ENCODE data around the gene PRDM7. TPM values are rescaled to one million over a fixed set of nuclear protein-coding genes. Genes with fewer than 3 reads are reported as not detected.
"Not testable (repeated sequence)": the region's sequence is repeated elsewhere in the genome, so short reads cannot be mapped to it uniquely, and the experiment has no call there.

Gene PRDM7
- total RNA-seq, 1 experiment from 2014 or later = not detected

DNA sequence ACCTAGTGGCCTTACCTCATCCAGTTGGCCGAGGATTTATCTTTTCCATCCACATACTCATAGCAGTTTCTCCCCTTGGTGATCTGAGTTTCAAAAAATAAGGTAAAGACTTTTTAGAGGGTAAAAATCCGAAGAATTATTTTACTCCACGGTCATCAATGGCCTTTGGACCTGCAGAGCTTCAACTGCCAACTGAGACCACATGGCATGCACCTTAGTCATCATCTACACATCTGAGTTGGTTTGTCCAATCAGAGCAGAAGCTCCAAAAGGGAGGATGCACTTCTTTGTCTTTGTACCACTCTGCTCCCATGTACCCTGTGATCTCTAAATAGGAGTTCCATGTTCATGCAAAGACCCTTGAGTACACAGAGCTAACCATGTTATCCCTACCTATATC, 15.7 kb downstream of the PRDM7 start:
- POLR2A ChIA-PET (ENCODE audit: unreplicated experiment) = no interaction called here
- intact Hi-C loops (cut with micrococcal nuclease) = no loop called here
- Histone ChIP-seq H3F3A (ENCODE audit: low read length, unreplicated experiment) (no peaks in the 10 kb centered on the region), H4K20me1 (ENCODE audit: low read length) (no peaks in the 10 kb centered on the region), H2AFZ (ENCODE audit: low read length) (no peak overlapping the region), H3K36me3 (ENCODE audit: low read depth, low read length) (no peaks in the 10 kb centered on the region), H3K4me1 (ENCODE audit: insufficient read depth, low read length) (peaks cover 5% of the 10 kb centered on the region; the same call in 1 of the 2 replicates), H3K9me3 (ENCODE audit: low read length) (no peaks in the 10 kb centered on the region), H3K4me2 (ENCODE audit: low read length) (no peak overlapping the region), H3K4me3 (ENCODE audit: low read length) (no peak overlapping the region), H3K27me3 (ENCODE audit: low read length) (no peaks in the 10 kb centered on the region), H3K9ac (ENCODE audit: low read length) (no peak overlapping the region), H3K9me2 (replicated peaks; ENCODE audit: low read length) (no peaks in the 10 kb centered on the region), H3K79me2 (ENCODE audit: low read length) (no peaks in the 10 kb centered on the region), H3K27ac (ENCODE audit: low read length) (no peak overlapping the region)
- ATAC-seq (no peak), DNase-seq (no peak)
- TF ChIP-seq EZH2phosphoT487 (IDR thresholded peaks at IDR 0.05; ENCODE audit: borderline replicate concordance, low read length) (no peak), EZH2 (IDR thresholded peaks at IDR 0.05; ENCODE audit: low read length, unreplicated experiment) (no peak)
- TF ChIP-seq, protein P1, sequence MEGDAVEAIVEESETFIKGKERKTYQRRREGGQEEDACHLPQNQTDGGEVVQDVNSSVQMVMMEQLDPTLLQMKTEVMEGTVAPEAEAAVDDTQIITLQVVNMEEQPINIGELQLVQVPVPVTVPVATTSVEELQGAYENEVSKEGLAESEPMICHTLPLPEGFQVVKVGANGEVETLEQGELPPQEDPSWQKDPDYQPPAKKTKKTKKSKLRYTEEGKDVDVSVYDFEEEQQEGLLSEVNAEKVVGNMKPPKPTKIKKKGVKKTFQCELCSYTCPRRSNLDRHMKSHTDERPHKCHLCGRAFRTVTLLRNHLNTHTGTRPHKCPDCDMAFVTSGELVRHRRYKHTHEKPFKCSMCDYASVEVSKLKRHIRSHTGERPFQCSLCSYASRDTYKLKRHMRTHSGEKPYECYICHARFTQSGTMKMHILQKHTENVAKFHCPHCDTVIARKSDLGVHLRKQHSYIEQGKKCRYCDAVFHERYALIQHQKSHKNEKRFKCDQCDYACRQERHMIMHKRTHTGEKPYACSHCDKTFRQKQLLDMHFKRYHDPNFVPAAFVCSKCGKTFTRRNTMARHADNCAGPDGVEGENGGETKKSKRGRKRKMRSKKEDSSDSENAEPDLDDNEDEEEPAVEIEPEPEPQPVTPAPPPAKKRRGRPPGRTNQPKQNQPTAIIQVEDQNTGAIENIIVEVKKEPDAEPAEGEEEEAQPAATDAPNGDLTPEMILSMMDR (conservative IDR thresholded peaks at IDR 0.05; ENCODE audit: low read depth, low read length) = no peak
- no TSS peak for BruUV-seq (replicated peaks)
- CTCF ChIA-PET = no interaction called here

DNA sequence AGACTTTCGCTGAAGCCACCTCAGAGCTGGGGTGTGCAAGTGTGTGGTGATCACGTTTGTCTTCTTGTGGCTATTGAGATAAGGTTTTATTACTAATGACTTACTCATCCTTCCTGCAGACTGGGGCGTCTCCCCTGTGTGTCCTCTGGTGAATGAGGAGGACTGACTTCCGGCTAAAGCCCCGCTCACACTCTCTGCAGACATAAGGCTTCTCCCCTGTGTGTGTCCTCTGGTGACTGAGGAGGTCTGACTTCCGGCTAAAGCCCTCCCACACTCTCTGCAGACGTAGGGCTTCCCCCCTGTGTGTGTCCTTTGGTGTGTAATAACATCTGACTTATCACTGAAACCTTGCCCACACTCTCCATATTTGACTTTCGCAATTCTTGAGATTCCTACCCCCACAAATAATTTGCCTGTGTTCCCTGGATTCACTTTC, 19.4 kb downstream of the PRDM7 start:
- no TSS peak for BruUV-seq (replicated peaks)
- ChIA-PET CTCF (no interaction called here), POLR2A (ENCODE audit: unreplicated experiment) (no interaction called here)
- H3F3A ChIP-seq (ENCODE audit: low read length, unreplicated experiment) = no peaks in the 10 kb centered on the region
- no peaks in the 10 kb centered on the region for H3K9me2 ChIP-seq (replicated peaks; ENCODE audit: low read length)
- DNase-seq (peak; percentile 26), ATAC-seq (no peak; the same call in 1 of the 2 replicates)
- no peak overlapping the region for H3K4me3 ChIP-seq (ENCODE audit: low read length)
- H4K20me1 ChIP-seq (ENCODE audit: low read length) = no peaks in the 10 kb centered on the region
- H3K36me3 ChIP-seq (ENCODE audit: low read depth, low read length) = no peaks in the 10 kb centered on the region
- H3K4me2 ChIP-seq (ENCODE audit: low read length) = no peak overlapping the region; the same call in 1 of the 2 replicates
- H3K9me3 ChIP-seq (ENCODE audit: low read length) = peaks cover 6% of the 10 kb centered on the region; the same call in 1 of the 2 replicates
- no peak overlapping the region for H3K27ac ChIP-seq (ENCODE audit: low read length)
- no peak overlapping the region for H3K9ac ChIP-seq (ENCODE audit: low read length)
- intact Hi-C loops (cut with micrococcal nuclease) = no loop called here
- H3K4me1 ChIP-seq (ENCODE audit: insufficient read depth, low read length) = peaks cover 5% of the 10 kb centered on the region; the same call in 1 of the 2 replicates
- no peak overlapping the region for H2AFZ ChIP-seq (ENCODE audit: low read length)
- H3K79me2 ChIP-seq (ENCODE audit: low read length) = no peaks in the 10 kb centered on the region
- TF ChIP-seq, protein P1 (conservative IDR thresholded peaks at IDR 0.05; ENCODE audit: low read depth, low read length) = no peak
- TF ChIP-seq EZH2 (IDR thresholded peaks at IDR 0.05; ENCODE audit: low read length, unreplicated experiment) (no peak), EZH2phosphoT487 (IDR thresholded peaks at IDR 0.05; ENCODE audit: borderline replicate concordance, low read length) (no peak)
- no peaks in the 10 kb centered on the region for H3K27me3 ChIP-seq (ENCODE audit: low read length)

DNA sequence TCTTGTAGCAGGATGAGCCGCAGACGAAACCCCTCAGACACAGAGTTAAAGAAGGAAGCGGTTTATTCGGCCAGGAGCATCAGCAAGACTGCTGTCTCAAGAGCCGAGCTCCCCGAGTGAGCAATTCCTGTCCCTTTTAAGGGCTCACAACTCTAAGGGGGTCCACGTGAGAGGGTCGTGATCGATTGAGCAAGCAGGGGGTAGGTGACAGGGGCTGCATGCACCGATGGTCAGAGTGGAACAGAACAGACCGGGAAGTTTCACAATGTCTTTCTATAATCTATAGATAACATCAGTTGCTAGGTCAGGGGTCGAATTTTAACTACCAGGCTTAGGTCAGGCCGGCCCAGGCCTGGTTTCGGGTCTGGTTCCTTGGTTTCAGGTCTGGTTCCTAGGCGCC, 20.6 kb downstream of the PRDM7 start:
- H3K9me3 ChIP-seq (ENCODE audit: low read length); H3K36me3 ChIP-seq (ENCODE audit: low read depth, low read length); BruUV-seq (replicated peaks); H3K9me2 ChIP-seq (replicated peaks; ENCODE audit: low read length); H3F3A ChIP-seq (ENCODE audit: low read length, unreplicated experiment); H3K9ac ChIP-seq (ENCODE audit: low read length); ATAC-seq; H3K79me2 ChIP-seq (ENCODE audit: low read length); H3K4me2 ChIP-seq (ENCODE audit: low read length); CTCF ChIA-PET; POLR2A ChIA-PET (ENCODE audit: unreplicated experiment); H4K20me1 ChIP-seq (ENCODE audit: low read length); H3K27ac ChIP-seq (ENCODE audit: low read length); H3K4me3 ChIP-seq (ENCODE audit: low read length); H2AFZ ChIP-seq (ENCODE audit: low read length); intact Hi-C loops (cut with micrococcal nuclease); DNase-seq; H3K27me3 ChIP-seq (ENCODE audit: low read length); H3K4me1 ChIP-seq (ENCODE audit: insufficient read depth, low read length): not testable (repeated sequence)
